DMS114 treated with DMSO at 0.1 percent for 48 hours (cell line): ENCODE data around the gene ATP8A2.

Source experiments
- DNase-seq: peaks from one replicate; lab custom pipeline; 2025; ENCODE audit not compliant: unreplicated experiment; lab: John Stamatoyannopoulos, UW

ATP8A2 gene

GRCh38 chr13:25725104-25725503 is 353.3 kb downstream of the ATP8A2 start:
- DNase-seq: no peak

GRCh38 chr13:25727250-25727649 is 355.5 kb downstream of the ATP8A2 start:
- DNase-seq: no peak

GRCh38 chr13:25727810-25728209 is 356.0 kb downstream of the ATP8A2 start:
- no peak for DNase-seq

- no peak for DNase-seq
Measured at GRCh38 chr13:25729201-25729600, 357.4 kb downstream of the ATP8A2 start.

- no peak for DNase-seq
Measured at GRCh38 chr13:25731037-25731436, 359.3 kb downstream of the ATP8A2 start.

- DNase-seq: no peak
Measured at GRCh38 chr13:25731536-25731935, 359.8 kb downstream of the ATP8A2 start.

GRCh38 chr13:25732111-25732865 is 360.5 kb downstream of the ATP8A2 start:
- no peak for DNase-seq

GRCh38 chr13:25733001-25733491 is 361.3 kb downstream of the ATP8A2 start:
- no peak for DNase-seq

- no peak for DNase-seq
Measured at GRCh38 chr13:25733696-25734435, 362.1 kb downstream of the ATP8A2 start.

- DNase-seq: no peak
Measured at GRCh38 chr13:25738342-25739196, 366.8 kb downstream of the ATP8A2 start.

GRCh38 chr13:25739376-25739775 is 367.6 kb downstream of the ATP8A2 start:
- no peak for DNase-seq

GRCh38 chr13:25741796-25742195 is 370.0 kb downstream of the ATP8A2 start:
- DNase-seq: no peak

- DNase-seq: no peak
Measured at GRCh38 chr13:25742220-25742619, 370.4 kb downstream of the ATP8A2 start.

- no peak for DNase-seq
Measured at GRCh38 chr13:25743421-25743820, 371.6 kb downstream of the ATP8A2 start.

GRCh38 chr13:25744178-25744577 is 372.4 kb downstream of the ATP8A2 start:
- DNase-seq: no peak

GRCh38 chr13:25746131-25746530 is 374.4 kb downstream of the ATP8A2 start:
- no peak for DNase-seq

GRCh38 chr13:25752957-25753551 is 381.3 kb downstream of the ATP8A2 start:
- DNase-seq: no peak

- DNase-seq: no peak
Measured at GRCh38 chr13:25753976-25754375, 382.2 kb downstream of the ATP8A2 start.

- DNase-seq: no peak
Measured at GRCh38 chr13:25756251-25756650, 384.5 kb downstream of the ATP8A2 start.

GRCh38 chr13:25756912-25757311 is 385.1 kb downstream of the ATP8A2 start:
- no peak for DNase-seq

- DNase-seq: no peak
Measured at GRCh38 chr13:25761041-25761440, 389.3 kb downstream of the ATP8A2 start.
